Fibroblast of the aortic adventitia (primary cell): ENCODE data around the gene TENM4. TPM values are rescaled to one million over a fixed set of nuclear protein-coding genes. Genes with fewer than 3 reads are reported as not detected.

ENCODE experiments used
- DNase-seq: peaks from one replicate; pipeline ENCODE4 v3.0.0-alpha.2; 2010; ENCODE audit warnings: low read depth
- H3K4me3 ChIP-seq: 2 replicates; pipeline ENCODE4 v1.5.1; 2011; ENCODE audit warnings: low read depth, mild to moderate bottlenecking, control low read depth, low read length, moderate library complexity
- CTCF ChIP-seq: IDR thresholded peaks from 2 replicates; pipeline ENCODE4 v1.5.1; 2011; ENCODE audit warnings: mild to moderate bottlenecking, low read length, control low read depth, inconsistent platforms; ENCODE audit not compliant: insufficient read depth
- total RNA-seq: library from RNA; depleted of rRNA; stranded (reverse); fragments of >200 nt; gene quantifications from 2 replicates; pipeline ENCODE4 v1.2.3, GENCODE V29; 2012; ENCODE audit warnings: low replicate concordance

TENM4 gene
- total RNA-seq, 1 donor, result 113 TPM

- TF ChIP-seq CTCF, result no peak
- peak; percentile 64 for DNase-seq
- H3K4me3 ChIP-seq, result no peak overlapping the region
Measured at GRCh38 chr11:78946945-78947902, 493.6 kb downstream of the TENM4 start.

GRCh38 chr11:78943841-78944240 lies 497.0 kb downstream of the TENM4 start:
- H3K4me3 ChIP-seq, result no peak overlapping the region
- TF ChIP-seq CTCF, result no peak
- DNase-seq, result no peak

- TF ChIP-seq CTCF, result no peak
- H3K4me3 ChIP-seq, result no peak overlapping the region
- DNase-seq, result no peak
Measured at GRCh38 chr11:78943154-78943553, 497.7 kb downstream of the TENM4 start.

- H3K4me3 ChIP-seq, result no peak overlapping the region
- TF ChIP-seq CTCF, result no peak
- DNase-seq, result no peak
Measured at GRCh38 chr11:78941226-78941851, 499.5 kb downstream of the TENM4 start.

GRCh38 chr11:78940500-78941225 lies 500.2 kb downstream of the TENM4 start:
- TF ChIP-seq CTCF, result no peak
- no peak overlapping the region for H3K4me3 ChIP-seq
- no peak for DNase-seq

GRCh38 chr11:78938971-78939370 lies 501.9 kb downstream of the TENM4 start:
- TF ChIP-seq CTCF, result no peak
- no peak overlapping the region for H3K4me3 ChIP-seq
- DNase-seq, result no peak
